ENCODE results near the gene CTNNBIP1. TPM values are rescaled to one million over a fixed set of nuclear protein-coding genes. Genes with fewer than 3 reads are reported as not detected.
A peak's percentile ranks its signal among the peaks of the same experiment; 100 is the strongest.
"Not testable (repeated sequence)": the region's sequence is repeated elsewhere in the genome, so short reads cannot be mapped to it uniquely, and the experiment has no call there.

CTNNBIP1 gene
- total RNA-seq, 1 donor from 2014 or later: 6.7 TPM

- ChIA-PET CTCF (no interaction called here), POLR2A (no interaction called here)
- Mint-ChIP-seq H3K4me1 (no peaks in the 10 kb centered on the region), H3K27ac (no peak overlapping the region), H3K4me3 (no peak overlapping the region), H3K9me3 (no peaks in the 10 kb centered on the region), H3K27me3 (no peaks in the 10 kb centered on the region), H3K36me3 (ENCODE audit: low read depth) (no peaks in the 10 kb centered on the region)
- DNase-seq: no peak
- ATAC-seq (ENCODE audit: low read depth): no peak
- TF ChIP-seq CTCF (IDR thresholded peaks at IDR 0.05): no peak
- intact Hi-C loops (cut with micrococcal nuclease): no loop called here
These were observed 7.8 kb upstream of the CTNNBIP1 start for GRCh38 chr1:9917901-9918300.

DNA sequence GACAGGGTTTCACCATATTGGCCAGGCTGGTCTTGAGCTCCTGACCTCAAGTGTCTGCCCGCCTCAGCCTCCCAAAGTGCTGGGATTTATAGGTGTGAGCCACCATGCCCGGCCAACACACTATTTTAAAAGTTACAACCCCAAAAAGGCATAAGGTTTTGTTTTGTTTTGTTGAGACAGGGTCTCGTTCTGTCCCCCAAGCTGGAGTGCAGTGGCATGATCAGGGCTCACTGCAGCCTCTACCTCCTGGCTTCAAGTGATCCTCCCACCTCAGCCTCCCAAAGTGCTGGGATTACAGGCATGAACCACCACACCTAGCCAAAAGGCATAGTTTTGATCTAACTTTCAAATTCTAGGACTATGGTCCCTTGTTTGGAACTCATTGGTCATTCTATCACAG is 7.4 kb upstream of the CTNNBIP1 start:
- H3K4me1 Mint-ChIP-seq; H3K36me3 Mint-ChIP-seq (ENCODE audit: low read depth); DNase-seq; CTCF ChIA-PET; H3K27me3 Mint-ChIP-seq; H3K9me3 Mint-ChIP-seq; H3K4me3 Mint-ChIP-seq; ATAC-seq (ENCODE audit: low read depth); intact Hi-C loops (cut with micrococcal nuclease); H3K27ac Mint-ChIP-seq: not testable (repeated sequence)
- POLR2A ChIA-PET: interaction anchor here (0.6 kb wide), 1 partner anchor 91 kb away, joined by 3 read pairs; no protein-coding TSS in a partner anchor

GRCh38 chr1:9916452-9916851 is 6.4 kb upstream of the CTNNBIP1 start:
- Mint-ChIP-seq H3K27ac (no peak overlapping the region), H3K4me3 (no peak overlapping the region)
- intact Hi-C loops (cut with micrococcal nuclease): no loop called here

DNA sequence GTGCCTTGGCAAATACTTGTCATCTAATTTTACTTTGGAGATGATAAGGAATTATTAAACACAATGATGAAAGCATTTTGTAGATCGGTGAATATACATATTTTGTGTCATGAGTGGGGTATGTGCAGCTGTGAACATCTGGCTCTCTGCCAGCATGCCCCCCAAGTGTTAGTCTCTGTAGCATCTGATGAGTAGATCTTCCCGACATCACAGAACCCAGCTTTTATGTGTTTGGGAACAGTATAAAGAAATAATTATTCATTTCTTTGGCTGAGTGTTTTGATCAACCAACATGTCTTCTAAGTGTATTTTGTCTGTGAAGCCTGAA is 4.5 kb upstream of the CTNNBIP1 start:
- TF ChIP-seq CTCF (IDR thresholded peaks at IDR 0.05): no peak
- ChIA-PET POLR2A (interaction anchor here (0.6 to 1.1 kb wide), 2 partner anchors 29 to 87 kb away, joined by 3 to 4 read pairs; partner anchors contain the start of genes LZIC and NMNAT1), CTCF (interaction anchor here (0.9 kb wide), 1 partner anchor 29 kb away, joined by 3 read pairs; no protein-coding TSS in a partner anchor)
- Mint-ChIP-seq H3K36me3 (ENCODE audit: low read depth) (peaks cover 4% of the 10 kb centered on the region), H3K27me3 (no peaks in the 10 kb centered on the region), H3K4me1 (peaks cover 14% of the 10 kb centered on the region), H3K9me3 (no peaks in the 10 kb centered on the region), H3K4me3 (no peak overlapping the region), H3K27ac (no peak overlapping the region)
- no peak for DNase-seq
- intact Hi-C loops (cut with micrococcal nuclease): loop anchor here (5.0 kb wide), 1 partner anchor 1893 kb away; the partner anchor contains the start of genes CLCN6 and MTHFR
- no peak for ATAC-seq (ENCODE audit: low read depth)

More at GRCh38 chr1:9916452-9916851, 6.4 kb upstream of the CTNNBIP1 start:
- ChIA-PET POLR2A (interaction anchor here (0.6 kb wide), 1 partner anchor 10 kb away, joined by 3 read pairs; no protein-coding TSS in a partner anchor), CTCF (interaction anchor here (1.2 kb wide), 1 partner anchor 34 kb away, joined by 3 read pairs; no protein-coding TSS in a partner anchor)
- Mint-ChIP-seq H3K36me3 (ENCODE audit: low read depth) (no peaks in the 10 kb centered on the region), H3K27me3 (no peaks in the 10 kb centered on the region), H3K4me1 (peaks cover 6% of the 10 kb centered on the region), H3K9me3 (no peaks in the 10 kb centered on the region)
- no peak for ATAC-seq (ENCODE audit: low read depth)
- no peak for TF ChIP-seq CTCF (IDR thresholded peaks at IDR 0.05)
- no peak for DNase-seq

DNA sequence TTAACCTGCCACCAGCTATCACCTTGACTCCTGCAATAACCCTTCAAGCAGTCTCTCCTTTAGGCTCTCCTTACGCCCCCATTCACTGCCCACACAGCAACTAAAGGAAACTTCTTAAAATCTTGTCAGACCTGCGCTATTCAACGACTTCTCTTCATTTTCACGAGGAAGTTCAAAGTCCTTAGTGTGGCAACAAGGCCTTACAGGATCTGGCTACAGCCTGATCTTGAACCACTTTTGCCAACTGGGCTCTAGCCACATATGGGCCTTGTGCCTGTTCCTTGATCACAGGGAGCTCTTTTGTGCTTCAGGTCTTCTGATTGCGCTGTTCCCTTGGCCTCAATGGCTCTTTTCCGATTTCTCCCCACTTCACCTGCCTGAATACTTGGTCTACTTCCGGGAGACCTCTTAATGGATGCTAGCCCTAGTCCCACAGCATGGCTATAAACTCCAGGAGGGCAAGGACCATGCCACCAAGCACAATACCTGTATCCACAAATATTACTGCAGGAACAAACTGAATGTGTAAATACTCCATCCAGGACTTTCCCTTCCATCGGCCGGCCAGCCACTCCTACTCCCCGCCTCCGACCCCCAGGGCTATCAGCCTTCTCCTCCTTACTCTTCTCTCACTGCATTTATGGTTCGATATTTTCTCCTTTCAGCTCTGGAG is 2.3 kb upstream of the CTNNBIP1 start:
- ATAC-seq (ENCODE audit: low read depth) (no peak), DNase-seq (no peak)
- H3K36me3 Mint-ChIP-seq (ENCODE audit: low read depth): peaks cover 7% of the 10 kb centered on the region
- CTCF ChIA-PET: no interaction called here
- peaks cover 22% of the 10 kb centered on the region for H3K4me1 Mint-ChIP-seq
- no peaks in the 10 kb centered on the region for H3K27me3 Mint-ChIP-seq
- intact Hi-C loops (cut with micrococcal nuclease): loop anchor here (5.0 kb wide), 1 partner anchor 1895 kb away; the partner anchor contains the start of genes CLCN6 and MTHFR
- no peak overlapping the region for H3K4me3 Mint-ChIP-seq
- H3K9me3 Mint-ChIP-seq: no peaks in the 10 kb centered on the region
- no peak for TF ChIP-seq CTCF (IDR thresholded peaks at IDR 0.05)
- POLR2A ChIA-PET: no interaction called here
- H3K27ac Mint-ChIP-seq: peak overlapping the region; percentile 74

All from activated B cell treated with CpG ODN at 0.5 μM for 24 hours (primary cell).